ENCODE measurements around the gene AMER2.

The AMER2 gene

GRCh38 chr13:25130944-25131343, 41.1 kb downstream of the AMER2 start:
- DNase-seq (ENCODE audit: insufficient read length, low spot score) (no peak), FAIRE-seq (no peak)
- no peak for TF ChIP-seq CTCF (IDR thresholded peaks at IDR 0.05; ENCODE audit: insufficient read depth, missing control alignments)

DNA sequence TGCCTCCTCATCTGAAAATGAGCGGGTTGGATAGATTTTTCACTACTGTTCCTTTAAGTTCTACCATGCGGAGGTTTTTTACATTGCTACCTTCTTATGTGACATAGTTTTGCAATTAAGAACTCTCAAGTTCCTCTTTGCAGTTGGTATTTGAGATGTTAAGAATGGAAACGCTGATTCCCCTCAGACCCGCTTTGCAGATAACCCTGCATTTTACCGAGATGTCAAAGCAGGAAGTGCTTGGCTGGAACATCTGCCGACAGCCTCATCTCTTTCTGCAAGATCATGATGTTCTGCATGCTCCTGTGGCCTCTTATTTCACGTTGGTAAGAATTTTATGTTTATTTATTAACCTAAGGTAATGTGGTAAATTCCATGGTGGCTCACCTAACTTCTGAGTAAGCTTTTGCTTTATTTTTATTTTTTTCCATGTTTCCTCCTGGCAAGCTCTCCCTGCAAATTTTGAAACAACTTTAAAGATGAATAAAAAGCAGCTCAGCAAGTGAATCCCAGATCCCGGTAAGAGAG, 53.6 kb downstream of the AMER2 start:
- DNase-seq (ENCODE audit: insufficient read length, low spot score) (no peak), FAIRE-seq (no peak)
- TF ChIP-seq CTCF (IDR thresholded peaks at IDR 0.05; ENCODE audit: insufficient read depth, missing control alignments) = no peak

DNA sequence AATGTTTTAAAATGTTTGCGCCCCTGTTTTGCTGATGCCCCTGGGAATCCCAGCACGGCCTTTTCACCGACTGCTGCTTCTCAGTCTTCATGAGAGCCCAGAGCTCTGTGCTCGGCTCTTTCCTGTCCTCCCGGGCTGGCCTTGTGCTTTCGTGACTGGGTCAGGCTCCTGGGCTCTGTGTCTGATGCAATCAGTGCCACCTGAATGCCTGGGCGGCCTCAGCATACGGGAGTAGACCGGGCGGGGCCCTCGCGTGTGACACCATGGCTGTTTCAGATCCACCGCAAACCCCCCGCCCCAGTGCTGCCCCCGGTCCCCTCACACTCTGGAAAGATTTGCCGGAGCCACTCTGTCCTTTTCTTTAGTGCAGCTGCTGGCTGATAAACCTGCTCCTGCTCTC, 54.8 kb downstream of the AMER2 start:
- no peak for TF ChIP-seq CTCF (IDR thresholded peaks at IDR 0.05; ENCODE audit: insufficient read depth, missing control alignments)
- FAIRE-seq (no peak), DNase-seq (ENCODE audit: insufficient read length, low spot score) (no peak)

DNA sequence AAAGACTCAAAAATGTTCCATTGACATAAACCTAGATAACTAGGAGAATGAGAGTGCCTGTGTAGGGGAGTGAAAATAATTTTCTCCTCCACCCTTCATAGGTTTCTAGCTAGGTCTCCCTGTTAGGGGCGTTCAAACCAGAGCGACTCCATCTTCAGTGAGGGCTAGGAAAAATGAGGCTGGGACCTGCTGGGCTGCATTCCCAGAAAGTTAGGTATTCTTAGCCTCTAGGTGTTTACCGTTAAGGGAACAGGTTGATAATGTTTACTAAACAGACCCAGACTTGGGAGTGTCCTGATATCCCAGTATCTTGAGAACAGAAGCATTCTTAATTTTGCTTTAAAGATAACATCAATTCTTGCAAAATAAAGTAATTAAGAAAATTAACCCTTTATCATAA, 56.0 kb downstream of the AMER2 start:
- FAIRE-seq = no peak
- no peak for DNase-seq (ENCODE audit: insufficient read length, low spot score)
- no peak for TF ChIP-seq CTCF (IDR thresholded peaks at IDR 0.05; ENCODE audit: insufficient read depth, missing control alignments)

- peak; percentile 92 for TF ChIP-seq CTCF (IDR thresholded peaks at IDR 0.05; ENCODE audit: insufficient read depth, missing control alignments)
- DNase-seq (ENCODE audit: insufficient read length, low spot score) = peak; percentile 58
- FAIRE-seq = peak; percentile 53
Observed at GRCh38 chr13:25114220-25114619, 57.9 kb downstream of the AMER2 start.

GRCh38 chr13:25112695-25113255, 59.3 kb downstream of the AMER2 start:
- FAIRE-seq = no peak
- TF ChIP-seq CTCF (IDR thresholded peaks at IDR 0.05; ENCODE audit: insufficient read depth, missing control alignments) = no peak
- no peak for DNase-seq (ENCODE audit: insufficient read length, low spot score)
